ENCODE results near the gene ASPSCR1.
"Not testable (repeated sequence)": the region's sequence is repeated elsewhere in the genome, so short reads cannot be mapped to it uniquely, and the experiment has no call there.

ASPSCR1 gene

DNA sequence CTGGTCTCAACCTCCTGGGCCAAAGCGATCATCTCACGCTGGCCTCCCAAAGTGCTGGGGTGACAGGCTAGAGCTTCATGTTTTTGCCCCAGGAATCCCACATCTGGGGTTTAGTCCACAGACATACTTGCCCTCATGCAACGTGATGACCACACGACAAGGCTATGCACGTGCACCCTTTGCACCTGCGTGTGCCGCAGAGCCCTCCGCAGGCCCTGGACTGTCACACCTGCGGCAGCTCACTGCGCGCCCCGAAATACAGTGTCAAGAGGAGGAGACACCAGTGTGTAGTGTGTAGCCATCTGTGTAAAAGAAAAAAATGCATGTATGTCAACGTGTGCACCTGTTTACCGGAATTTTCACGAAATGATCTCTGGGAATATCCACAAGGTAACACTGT, 26.9 kb upstream of the ASPSCR1 start:
- DNase-seq (ENCODE audit: low read depth in 1 of 2, low spot score in 1 of 2) = no peak
- TF ChIP-seq JUND (IDR thresholded peaks at IDR 0.05; ENCODE audit: low read depth) = no peak
- in situ Hi-C loops (cut with HindIII; ENCODE audit: low pct_unique_long_range_greater_than_20kb, low sequenced_read_pairs) = no loop called here

DNA sequence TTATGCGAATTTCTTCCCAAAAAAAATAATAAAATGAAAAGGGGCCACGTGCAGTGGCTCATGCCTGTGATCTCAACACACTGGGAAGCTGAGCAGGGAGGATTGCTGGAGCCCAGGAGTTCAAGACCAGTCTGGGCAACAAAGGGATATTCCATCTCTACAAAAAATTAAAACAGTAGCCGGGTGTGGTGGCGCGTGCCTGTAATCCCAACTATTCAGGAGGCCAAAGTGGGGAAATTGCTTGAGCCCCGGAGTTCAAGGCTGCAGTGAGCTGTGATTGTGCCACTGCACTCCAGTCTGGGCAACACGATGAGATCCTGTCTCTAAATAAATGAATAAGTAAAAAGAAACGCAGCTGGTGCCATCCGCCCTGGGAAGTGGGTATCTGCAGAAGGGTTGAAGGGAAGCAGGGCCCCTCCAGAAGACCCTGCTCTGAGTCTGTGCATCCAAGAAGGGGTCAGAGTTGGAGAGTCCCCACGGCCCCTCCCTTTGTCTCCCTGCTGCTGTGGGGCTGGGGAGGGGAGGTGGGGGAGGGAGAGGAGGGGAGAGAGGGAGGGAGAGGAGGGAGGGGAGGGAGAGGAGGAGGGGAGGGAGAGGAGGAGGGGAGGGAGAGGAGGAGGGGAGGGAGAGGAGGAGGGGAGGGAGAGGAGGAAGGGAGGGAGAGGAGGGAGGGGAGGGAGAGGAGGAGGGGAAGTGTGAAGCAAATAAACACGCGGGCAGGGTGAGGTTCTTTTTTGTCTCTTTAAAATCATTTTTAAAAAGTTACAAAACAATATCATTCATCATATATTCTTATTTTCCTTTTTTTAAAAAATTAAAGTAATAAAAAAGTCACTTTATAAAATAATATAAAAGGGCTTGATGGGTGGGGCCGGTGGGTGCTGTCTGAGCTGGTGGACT, 25.4 kb upstream of the ASPSCR1 start:
- no peak for TF ChIP-seq JUND (IDR thresholded peaks at IDR 0.05; ENCODE audit: low read depth)
- in situ Hi-C loops (cut with HindIII; ENCODE audit: low pct_unique_long_range_greater_than_20kb, low sequenced_read_pairs) = no loop called here
- no peak for DNase-seq (ENCODE audit: low read depth in 1 of 2, low spot score in 1 of 2)

GRCh38 chr17:81952792-81953228, 24.6 kb upstream of the ASPSCR1 start:
- in situ Hi-C loops (cut with HindIII; ENCODE audit: low pct_unique_long_range_greater_than_20kb, low sequenced_read_pairs) = no loop called here
- no peak for DNase-seq (ENCODE audit: low read depth in 1 of 2, low spot score in 1 of 2)
- no peak for TF ChIP-seq JUND (IDR thresholded peaks at IDR 0.05; ENCODE audit: low read depth)

- DNase-seq (ENCODE audit: low read depth in 1 of 2, low spot score in 1 of 2); in situ Hi-C loops (cut with HindIII; ENCODE audit: low pct_unique_long_range_greater_than_20kb, low sequenced_read_pairs): not testable (repeated sequence)
These were observed 24.0 kb upstream of the ASPSCR1 start for GRCh38 chr17:81953443-81953842.

- no peak for DNase-seq (ENCODE audit: low read depth in 1 of 2, low spot score in 1 of 2)
- no peak for TF ChIP-seq JUND (IDR thresholded peaks at IDR 0.05; ENCODE audit: low read depth)
- in situ Hi-C loops (cut with HindIII; ENCODE audit: low pct_unique_long_range_greater_than_20kb, low sequenced_read_pairs) = no loop called here
These were observed 23.0 kb upstream of the ASPSCR1 start for GRCh38 chr17:81954131-81955057.

- no peak for TF ChIP-seq JUND (IDR thresholded peaks at IDR 0.05; ENCODE audit: low read depth)
- no peak for DNase-seq (ENCODE audit: low read depth in 1 of 2, low spot score in 1 of 2)
- in situ Hi-C loops (cut with HindIII; ENCODE audit: low pct_unique_long_range_greater_than_20kb, low sequenced_read_pairs) = no loop called here
These were observed 22.3 kb upstream of the ASPSCR1 start for GRCh38 chr17:81955058-81955681.

- no peak for TF ChIP-seq JUND (IDR thresholded peaks at IDR 0.05; ENCODE audit: low read depth)
- DNase-seq (ENCODE audit: low read depth in 1 of 2, low spot score in 1 of 2) = no peak
- in situ Hi-C loops (cut with HindIII; ENCODE audit: low pct_unique_long_range_greater_than_20kb, low sequenced_read_pairs) = no loop called here
These were observed 21.5 kb upstream of the ASPSCR1 start for GRCh38 chr17:81955756-81956544.

DNA sequence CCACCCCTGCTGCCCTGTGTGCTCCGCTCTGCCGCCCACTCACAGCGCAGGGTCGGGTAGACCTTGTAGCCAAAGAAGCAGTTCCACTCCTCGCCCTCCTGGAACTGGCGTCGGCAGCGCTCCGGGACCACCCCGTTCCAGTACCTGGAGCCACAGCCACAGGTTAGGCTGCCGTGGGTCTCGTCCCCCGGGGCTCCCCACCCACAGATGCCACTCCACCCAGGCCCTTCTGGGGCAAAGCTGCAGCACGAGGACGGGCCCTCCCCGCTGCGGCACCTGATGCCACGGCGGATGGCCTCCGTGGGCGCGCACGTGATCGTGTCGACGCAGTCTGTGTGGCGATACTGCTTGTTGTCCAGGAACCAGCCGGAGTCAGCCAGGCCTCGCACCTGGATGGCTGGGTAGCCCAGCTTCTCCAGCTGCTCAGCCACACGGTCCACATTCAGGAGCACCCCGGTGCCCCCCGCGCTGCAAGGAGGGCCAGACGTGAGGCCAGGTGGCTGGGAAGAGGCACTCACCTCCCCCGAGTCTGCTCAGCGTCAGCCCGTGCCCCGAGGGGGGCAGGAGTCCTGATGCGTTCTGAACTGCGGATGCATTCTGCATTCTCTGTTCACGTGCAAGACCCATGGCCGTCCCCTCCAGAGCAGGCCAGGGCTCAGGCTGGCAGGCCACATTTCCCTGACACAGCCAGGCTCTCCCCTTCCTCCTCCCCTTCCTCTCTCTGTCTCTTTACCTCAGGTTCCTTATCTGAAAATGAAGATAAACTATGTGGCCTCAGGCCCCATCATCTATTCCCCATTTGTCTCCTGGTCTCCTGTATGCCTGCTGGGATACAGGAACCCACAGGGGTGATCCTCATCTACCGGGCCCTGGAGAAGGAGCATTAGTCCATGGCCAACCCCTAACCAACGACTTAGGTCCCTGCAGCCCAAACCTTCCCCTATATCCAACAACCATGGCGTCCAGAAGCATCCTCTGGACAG, 20.5 kb upstream of the ASPSCR1 start:
- DNase-seq (ENCODE audit: low read depth in 1 of 2, low spot score in 1 of 2) = no peak
- no peak for TF ChIP-seq JUND (IDR thresholded peaks at IDR 0.05; ENCODE audit: low read depth)
- in situ Hi-C loops (cut with HindIII; ENCODE audit: low pct_unique_long_range_greater_than_20kb, low sequenced_read_pairs) = no loop called here

DNA sequence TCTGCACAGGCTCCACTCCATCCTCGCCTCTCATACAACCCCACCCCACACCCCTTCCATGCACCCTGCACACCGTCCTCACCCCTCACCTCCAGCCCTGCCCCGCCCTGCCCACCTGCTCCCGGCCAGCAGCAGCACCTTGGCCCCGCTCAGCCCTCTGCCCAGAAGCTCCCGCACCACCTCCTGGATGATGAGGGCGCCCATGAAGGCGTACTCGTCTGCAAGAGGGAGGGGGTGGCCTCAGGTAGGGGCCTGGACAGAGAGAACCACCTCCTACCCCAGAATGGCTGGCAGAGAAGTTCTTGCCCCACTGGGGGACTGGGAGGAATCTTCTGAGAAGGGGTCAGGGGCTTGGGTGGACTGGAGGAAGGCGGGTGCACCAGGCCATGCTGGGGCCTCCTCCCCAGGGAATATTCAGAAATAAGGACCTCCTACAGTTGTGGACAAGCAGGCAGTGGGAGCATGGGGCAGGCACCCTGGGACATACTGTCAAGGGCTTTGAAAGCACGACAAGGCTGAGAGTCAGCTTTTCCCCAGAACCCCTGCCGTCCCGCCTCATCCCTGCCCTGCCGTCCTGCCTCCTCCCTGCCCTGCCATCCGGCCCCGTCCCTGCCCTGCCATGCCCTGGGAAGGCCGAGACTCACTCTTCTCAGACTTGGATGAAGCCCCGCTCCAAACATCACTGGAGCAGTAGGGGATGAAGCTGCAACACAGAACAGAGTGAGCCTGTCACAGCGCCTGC, 19.6 kb upstream of the ASPSCR1 start:
- TF ChIP-seq JUND (IDR thresholded peaks at IDR 0.05; ENCODE audit: low read depth) = no peak
- in situ Hi-C loops (cut with HindIII; ENCODE audit: low pct_unique_long_range_greater_than_20kb, low sequenced_read_pairs) = no loop called here
- no peak for DNase-seq (ENCODE audit: low read depth in 1 of 2, low spot score in 1 of 2)

DNA sequence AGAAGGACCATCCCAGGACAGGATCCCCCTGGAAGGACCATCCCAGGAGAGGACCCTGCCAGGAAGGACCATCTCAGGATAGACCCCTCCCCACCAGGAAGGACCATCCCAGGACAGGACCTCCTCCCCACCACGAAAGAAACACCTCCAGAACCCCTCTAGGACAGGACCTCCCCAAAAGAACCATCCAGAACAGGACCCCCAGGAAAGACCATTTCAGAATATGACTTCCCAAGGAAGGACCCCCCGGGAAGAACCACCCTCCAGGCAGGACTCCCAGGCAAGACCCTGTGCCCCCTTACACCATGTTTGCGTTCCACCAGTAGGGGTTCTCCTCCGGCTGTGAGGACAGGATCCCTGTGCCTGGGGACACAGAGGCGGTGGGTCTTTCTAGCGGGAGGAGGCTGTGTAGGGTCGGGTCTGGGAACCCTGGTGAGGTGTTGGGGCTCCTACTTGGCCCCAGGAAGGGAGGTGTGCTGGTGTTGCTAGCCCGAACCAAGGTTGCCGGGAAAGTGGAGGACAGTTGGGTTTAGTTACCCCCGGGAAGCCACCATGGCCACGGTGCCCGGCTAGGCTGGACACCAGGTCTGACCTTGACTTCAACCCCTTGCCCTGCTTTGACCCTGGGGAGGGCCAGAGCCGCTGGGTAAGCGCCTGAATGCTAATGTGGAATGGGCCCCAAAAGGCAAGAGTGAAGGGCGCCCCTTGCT, 18.6 kb upstream of the ASPSCR1 start:
- no peak for TF ChIP-seq JUND (IDR thresholded peaks at IDR 0.05; ENCODE audit: low read depth)
- no peak for DNase-seq (ENCODE audit: low read depth in 1 of 2, low spot score in 1 of 2)
- in situ Hi-C loops (cut with HindIII; ENCODE audit: low pct_unique_long_range_greater_than_20kb, low sequenced_read_pairs) = no loop called here
